Stromal cell of bone marrow (primary cell): Measurements from ENCODE around the gene SGK2.
A peak's percentile ranks its signal among the peaks of the same experiment; 100 is the strongest.
"Not testable (repeated sequence)": the region's sequence is repeated elsewhere in the genome, so short reads cannot be mapped to it uniquely, and the experiment has no call there.

Source experiments
- DNase-seq: peaks from one replicate; pipeline ENCODE4 v3.0.0-alpha.2; 2012; ENCODE audit warnings: low read depth

The SGK2 gene

GRCh38 chr20:43563991-43564390 is 5.2 kb downstream of the SGK2 start:
- no peak for DNase-seq

DNA sequence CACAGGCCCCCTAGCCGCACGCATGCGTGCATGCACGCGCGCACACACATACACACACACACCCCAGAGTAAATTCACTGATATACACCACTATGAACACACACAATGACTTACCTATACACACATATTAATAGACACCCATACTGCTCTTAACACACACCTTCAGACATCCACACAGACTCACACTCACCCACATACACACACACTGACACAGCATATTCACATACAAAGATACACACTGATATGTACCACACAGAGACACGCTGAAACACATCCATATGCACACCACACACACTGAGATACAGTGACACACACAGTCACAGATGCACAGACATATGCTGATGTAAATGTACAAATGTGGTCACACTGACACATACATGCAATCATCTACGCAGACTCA is 5.6 kb downstream of the SGK2 start:
- no peak for DNase-seq

GRCh38 chr20:43564993-43565757 is 6.3 kb downstream of the SGK2 start:
- DNase-seq: no peak

- no peak for DNase-seq
Observed at GRCh38 chr20:43565758-43566104, 6.9 kb downstream of the SGK2 start.

DNA sequence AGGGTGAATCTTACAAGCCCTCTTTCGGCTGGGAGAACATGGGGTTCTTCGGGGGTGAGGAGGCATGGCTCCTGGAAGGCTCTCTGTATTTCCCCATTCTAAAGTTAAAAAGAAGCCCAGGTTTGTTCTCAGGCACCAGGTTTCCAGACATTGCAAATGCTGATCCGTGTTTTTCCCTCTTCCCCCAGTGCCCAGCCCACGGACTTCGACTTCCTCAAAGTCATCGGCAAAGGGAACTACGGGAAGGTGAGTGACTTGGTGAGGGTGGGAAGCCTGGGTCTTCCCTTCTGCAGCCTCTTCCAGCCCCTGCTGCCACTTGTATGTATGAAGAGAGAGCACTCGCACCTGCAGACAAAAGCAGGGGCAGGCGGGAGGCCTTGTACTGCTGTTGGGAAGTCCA is 8.7 kb downstream of the SGK2 start:
- DNase-seq: no peak

GRCh38 chr20:43568706-43569105 is 9.9 kb downstream of the SGK2 start:
- no peak for DNase-seq

- DNase-seq: no peak
Observed at GRCh38 chr20:43569282-43569681, 10.5 kb downstream of the SGK2 start.

DNA sequence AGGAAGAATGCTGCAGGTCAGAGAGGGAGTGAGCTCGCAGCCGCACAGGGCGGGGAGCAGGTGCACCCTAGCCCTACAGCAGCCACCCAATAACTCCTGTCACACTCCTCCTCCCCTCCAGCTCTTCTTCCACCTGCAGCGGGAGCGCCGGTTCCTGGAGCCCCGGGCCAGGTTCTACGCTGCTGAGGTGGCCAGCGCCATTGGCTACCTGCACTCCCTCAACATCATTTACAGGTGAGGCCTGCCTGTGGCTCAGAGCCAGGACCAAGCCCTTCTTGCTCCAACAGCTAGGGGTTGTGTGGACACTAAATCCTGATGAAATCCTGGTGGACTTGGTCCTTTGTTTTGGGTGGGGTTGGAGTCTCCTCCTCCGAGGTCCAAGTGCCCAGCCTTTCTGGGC is 11.7 kb downstream of the SGK2 start:
- no peak for DNase-seq

DNA sequence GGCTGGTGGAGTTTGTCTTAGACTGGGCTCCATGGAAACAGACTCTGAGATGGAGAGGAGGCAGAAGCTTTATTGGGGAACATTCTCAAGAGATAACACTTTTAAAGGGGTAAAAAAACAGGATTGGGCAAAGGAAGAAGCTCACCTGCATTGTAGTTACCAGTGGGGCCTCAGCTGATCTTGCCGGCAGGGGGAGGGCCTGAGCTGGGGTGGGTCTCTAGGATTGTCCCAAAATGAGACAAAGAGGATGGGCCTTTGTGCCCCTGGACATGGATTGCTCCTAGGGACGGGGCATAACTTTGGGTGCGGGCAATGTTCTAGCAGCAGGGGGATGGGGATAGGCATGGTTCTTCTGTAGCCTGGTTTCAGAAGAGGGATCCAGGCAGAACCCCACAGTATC is 12.5 kb downstream of the SGK2 start:
- no peak for DNase-seq

DNA sequence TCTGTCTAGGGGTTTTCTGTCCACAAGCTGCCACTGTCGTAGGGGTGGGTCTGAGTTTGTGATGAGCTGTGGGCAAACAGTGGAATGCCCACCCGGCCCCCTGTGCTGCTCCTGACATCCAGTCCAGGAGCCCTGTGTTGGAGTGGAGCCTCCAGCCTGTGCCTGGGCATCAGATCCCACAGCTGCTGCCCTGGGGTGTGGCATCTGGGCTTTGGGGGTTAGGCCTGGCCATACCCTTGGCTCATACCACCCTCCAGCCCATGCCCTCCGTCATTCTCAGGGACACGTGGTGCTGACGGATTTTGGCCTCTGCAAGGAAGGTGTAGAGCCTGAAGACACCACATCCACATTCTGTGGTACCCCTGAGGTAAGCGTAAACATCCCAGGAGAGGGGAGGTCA is 12.9 kb downstream of the SGK2 start:
- no peak for DNase-seq

DNA sequence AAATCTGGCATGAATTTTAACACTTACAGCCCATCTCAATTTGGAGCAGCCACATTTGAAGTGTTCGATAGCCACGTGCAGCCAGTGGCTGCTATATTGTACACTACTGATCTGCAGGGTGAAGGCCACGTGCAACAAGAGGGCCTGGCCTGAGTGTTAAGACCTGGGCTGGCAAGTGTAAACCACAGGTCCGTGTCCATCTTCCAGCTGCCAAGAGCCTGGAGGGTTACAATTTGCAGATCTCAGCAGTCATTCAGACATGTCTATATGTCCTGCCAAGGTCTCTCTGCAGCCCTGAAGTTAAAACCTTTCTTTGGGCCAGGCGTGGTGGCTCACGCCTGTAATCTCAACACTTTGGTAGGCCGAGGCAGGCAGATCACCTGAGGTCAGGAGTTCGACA is 14.1 kb downstream of the SGK2 start:
- DNase-seq: no peak

GRCh38 chr20:43576108-43576507 is 17.3 kb downstream of the SGK2 start:
- DNase-seq: no peak

DNA sequence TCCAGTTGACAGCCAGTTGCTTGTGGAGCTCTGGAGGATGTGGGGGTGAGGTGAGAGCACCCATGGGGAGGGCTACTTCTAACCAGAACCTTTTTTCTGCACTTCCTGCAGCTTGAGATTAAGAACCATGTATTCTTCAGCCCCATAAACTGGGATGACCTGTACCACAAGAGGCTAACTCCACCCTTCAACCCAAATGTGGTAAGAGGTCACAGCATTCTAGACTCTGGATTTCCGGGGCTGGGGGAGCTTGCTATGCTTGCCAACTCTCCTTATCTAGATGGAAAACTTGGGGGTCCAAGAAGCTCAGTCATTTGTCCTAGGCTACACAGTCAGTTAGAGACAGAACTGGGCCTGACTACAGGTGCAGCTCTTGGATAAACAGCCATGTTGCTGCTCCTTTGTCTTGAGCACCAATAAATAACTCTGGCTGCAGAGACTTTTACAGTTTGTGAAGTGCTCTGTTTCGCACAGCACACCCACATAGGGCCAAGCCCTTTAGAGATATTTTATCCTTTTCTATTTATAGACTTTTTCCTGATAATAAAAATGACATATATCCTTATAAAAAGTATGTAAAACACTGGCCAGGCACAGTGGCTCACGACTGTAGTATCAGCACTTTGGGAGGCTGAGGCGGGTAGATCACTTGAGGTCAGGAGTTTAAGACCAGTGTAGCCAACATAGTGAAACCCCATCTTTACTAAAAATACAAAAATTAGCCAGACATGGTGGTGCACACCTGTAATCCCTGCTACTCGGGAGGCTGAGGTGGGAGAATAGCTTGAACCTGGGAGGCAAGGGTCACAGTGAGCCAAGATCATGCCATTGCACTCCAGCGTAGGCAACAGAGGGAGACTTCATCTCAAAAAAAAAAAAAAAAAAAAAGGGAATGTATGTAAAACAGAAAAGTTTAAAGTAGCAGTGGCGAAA is 21.3 kb downstream of the SGK2 start:
- DNase-seq: no peak

- no peak for DNase-seq
Observed at GRCh38 chr20:43583133-43583864, 24.5 kb downstream of the SGK2 start.

DNA sequence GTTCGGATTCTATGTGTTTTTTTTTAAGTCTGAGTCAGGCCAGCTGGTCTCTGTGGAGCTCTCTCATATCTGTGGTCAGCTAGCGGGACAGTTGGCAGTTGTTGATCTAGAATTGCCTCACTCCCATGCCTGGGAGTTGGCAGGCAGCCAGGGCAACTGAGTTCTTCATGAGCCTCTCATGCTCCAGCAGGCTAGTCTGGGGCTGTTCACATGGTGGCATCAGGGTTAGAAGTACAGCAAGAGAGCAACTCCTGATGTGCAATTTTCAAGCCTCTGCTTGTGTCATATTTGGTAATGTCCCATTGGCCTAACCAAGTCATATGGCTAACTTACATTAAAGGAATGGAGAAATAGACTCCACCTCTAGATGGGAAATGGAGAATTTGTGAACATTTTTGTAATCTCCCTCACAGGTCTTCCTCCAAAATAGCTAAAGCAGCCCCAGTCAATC is 25.2 kb downstream of the SGK2 start:
- DNase-seq: peak; percentile 98

GRCh38 chr20:43584448-43585136 is 25.8 kb downstream of the SGK2 start:
- DNase-seq: peak; percentile 25

- no peak for DNase-seq
Observed at GRCh38 chr20:43586641-43587040, 27.8 kb downstream of the SGK2 start.

DNA sequence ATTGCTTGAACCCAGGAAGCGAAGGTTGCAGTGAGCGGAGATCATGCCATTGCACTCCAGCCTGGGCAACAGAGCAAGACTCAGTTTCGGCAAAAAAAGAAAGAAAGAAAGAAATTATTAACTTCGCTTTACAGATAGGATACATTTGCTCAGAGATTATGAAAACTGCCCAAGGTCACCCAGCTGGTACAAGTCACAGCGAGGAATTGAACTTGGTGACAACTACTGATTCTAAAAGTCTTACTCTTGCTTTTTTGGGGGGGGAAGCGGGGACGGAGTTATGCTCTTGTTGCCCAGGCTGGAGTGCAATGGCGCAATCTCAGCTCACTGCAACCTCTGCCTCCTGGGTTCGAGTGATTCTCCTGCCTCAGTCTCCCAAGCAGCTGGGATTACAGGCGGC is 29.7 kb downstream of the SGK2 start:
- DNase-seq: not testable (repeated sequence)

DNA sequence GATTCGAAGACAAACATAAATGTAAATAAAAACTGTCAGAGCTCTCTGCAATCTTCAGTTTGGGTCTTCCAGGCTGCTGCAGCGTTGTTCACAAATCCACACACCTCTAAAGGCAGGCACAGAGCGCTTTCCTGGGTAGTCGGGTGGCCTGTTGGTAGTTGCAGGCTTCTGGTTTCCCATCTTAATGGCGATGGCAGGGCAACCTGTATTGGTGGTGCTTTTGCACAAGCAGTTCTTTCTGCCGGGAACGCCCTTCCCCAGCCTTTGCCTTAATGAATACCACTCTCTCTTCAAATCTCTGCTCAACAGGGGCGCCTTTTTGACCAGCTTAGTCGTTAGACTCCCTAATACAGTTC is 31.2 kb downstream of the SGK2 start:
- no peak for DNase-seq

GRCh38 chr20:43590392-43591303 is 31.8 kb downstream of the SGK2 start, which contains the start of gene IFT52:
IFT52 (plus strand) TSS chr20:43590937; CDS start chr20:43594699, 3,762 bp downstream.
- peak; percentile 87 for DNase-seq

DNA sequence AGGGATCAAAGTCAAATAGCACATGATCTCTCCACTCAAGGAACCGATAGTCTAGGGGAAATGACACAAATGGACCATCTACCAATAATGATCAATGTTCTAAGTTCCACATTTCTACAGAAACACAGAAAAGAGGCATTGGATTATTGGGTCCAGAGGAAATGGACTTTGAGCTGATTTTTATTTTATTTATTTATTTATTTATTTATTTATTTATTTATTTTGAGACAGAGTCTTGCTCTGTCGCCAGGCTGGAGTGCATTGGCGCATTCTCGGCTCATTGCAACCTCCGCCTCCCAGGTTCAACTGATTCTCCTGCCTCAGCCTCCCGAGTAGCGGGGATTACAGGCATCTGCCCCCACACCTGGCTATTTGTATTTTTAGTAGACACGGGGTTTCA is 43.1 kb downstream of the SGK2 start:
- DNase-seq: not testable (repeated sequence)
